Adipose tissue (tissue), 3 donors: ENCODE data around the gene GNAI2. TPM values are rescaled to one million over a fixed set of nuclear protein-coding genes. Genes with fewer than 3 reads are reported as not detected.
"Not testable (repeated sequence)": the region's sequence is repeated elsewhere in the genome, so short reads cannot be mapped to it uniquely, and the experiment has no call there.

Experiments used
- H3K27ac ChIP-seq: one replicate; pipeline ENCODE4 v1.5.1; 2013; ENCODE audit warnings: low read depth, low read length
- WGBS, 3 donors: extraction: QIAGEN DNeasy Blood & Tissue Kit; methylation state at CpG; one replicate each; pipeline ENCODE4 v1.1.7; 2013; 5-methylcytosine and 5-hydroxymethylcytosine counted together
- polyA plus RNA-seq, 3 donors: library from polyadenylated mRNA; stranded (reverse); fragments of 200-250 nt; gene quantifications; one replicate each; pipeline ENCODE4 v1.2.3, GENCODE V29; 2013
- donor health status: healthy with polysubstance abuse.
- donor health status: Bipolar disorder and iron deficiency.
- donor health status: healthy.

GNAI2 gene
- polyA plus RNA-seq, 3 donors, result 53.4 to 242 (median 211) TPM

- 39 to 51% (median 48%) methylated on average over 3 of the region's 3 CpGs for WGBS, 3 donors
- no peak overlapping the region for H3K27ac ChIP-seq
Observed at GRCh38 chr3:50268276-50268675, 32.3 kb downstream of the GNAI2 start.

- no peak within 1 kb of the TSS for H3K27ac ChIP-seq
- WGBS, 3 donors, result 22 to 60% (median 47%) methylated on average over 20 to 21 of the region's 21 CpGs
Observed at GRCh38 chr3:50268703-50269451, 32.9 kb downstream of the GNAI2 start, which contains the start of gene SEMA3B. Gene SEMA3B, plus strand, starts transcription at chr3:50269147. Its CDS starts 94 bp downstream, at chr3:50269241.

DNA sequence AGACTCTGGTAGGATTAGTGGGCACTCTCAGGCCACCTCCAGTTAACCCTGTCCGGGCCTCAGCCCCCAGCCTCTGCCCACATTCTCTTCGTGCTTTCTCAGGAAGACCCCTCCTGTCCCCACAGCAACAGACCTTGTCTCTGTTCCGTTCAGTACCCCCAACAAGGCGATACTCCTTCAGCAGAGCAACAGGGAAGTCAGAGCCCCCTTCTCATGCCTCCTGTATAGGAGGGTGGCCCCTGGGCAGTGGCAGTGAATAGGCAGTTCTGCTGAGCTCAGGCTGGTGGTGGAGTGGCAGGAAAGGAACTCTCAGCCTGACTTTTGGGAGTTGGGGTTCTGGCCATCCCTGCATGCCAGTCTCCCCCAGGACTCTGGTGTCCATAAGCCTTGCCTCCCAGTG, 33.5 kb downstream of the GNAI2 start:
- WGBS, 3 donors, result 25 to 72% (median 49%) methylated on average over 3 to 4 of the region's 4 CpGs
- no peak overlapping the region for H3K27ac ChIP-seq

DNA sequence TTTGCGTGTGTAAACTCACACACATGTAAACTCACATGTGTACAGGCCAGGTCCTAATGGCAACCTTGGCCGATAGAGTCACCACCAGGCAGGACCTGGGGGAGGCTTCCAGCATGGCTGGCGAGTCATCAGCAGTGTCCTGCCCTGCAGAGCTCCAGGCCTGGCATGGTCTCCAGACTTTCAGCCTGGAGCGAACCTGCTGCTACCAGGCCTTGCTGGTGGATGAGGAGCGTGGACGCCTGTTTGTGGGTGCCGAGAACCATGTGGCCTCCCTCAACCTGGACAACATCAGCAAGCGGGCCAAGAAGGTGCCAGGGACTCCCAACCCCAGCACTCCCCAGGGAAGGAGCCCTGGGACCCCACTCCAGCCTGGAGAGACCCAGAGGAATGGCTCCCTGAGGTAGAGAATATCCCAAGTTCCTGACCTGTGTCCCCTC, 34.0 kb downstream of the GNAI2 start:
- H3K27ac ChIP-seq, result no peak overlapping the region
- WGBS, 3 donors, result 55 to 77% (median 71%) methylated on average over 8 of the region's 8 CpGs

GRCh38 chr3:50270422-50271224, 34.6 kb downstream of the GNAI2 start:
- no peak overlapping the region for H3K27ac ChIP-seq
- WGBS, 3 donors, result 65 to 74% (median 73%) methylated on average over 19 of the region's 19 CpGs

- no peak overlapping the region for H3K27ac ChIP-seq
- 46 to 75% (median 73%) methylated on average over 10 of the region's 10 CpGs for WGBS, 3 donors
Observed at GRCh38 chr3:50271314-50271936, 35.4 kb downstream of the GNAI2 start.

DNA sequence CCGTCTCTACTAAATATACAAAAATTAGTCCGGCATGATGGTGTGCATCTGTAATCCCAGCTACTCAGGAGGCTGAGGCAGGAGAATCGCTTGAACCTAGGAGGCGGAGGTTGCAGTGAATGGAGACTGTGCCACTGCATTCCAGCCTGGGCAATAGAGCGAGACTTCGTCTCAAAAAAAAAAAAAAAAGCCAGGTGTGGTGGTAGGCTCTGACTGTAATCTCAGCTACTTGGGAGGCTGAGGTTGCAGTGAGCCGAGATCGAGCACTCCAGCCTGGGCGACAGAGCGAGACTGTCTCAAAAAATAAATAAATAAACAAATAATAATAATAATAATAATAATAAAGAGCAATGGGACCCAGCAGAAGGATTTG, 36.5 kb downstream of the GNAI2 start:
- WGBS, 3 donors, result 62 to 75% (median 68%) methylated on average over 10 of the region's 10 CpGs
- H3K27ac ChIP-seq, result not testable (repeated sequence)

DNA sequence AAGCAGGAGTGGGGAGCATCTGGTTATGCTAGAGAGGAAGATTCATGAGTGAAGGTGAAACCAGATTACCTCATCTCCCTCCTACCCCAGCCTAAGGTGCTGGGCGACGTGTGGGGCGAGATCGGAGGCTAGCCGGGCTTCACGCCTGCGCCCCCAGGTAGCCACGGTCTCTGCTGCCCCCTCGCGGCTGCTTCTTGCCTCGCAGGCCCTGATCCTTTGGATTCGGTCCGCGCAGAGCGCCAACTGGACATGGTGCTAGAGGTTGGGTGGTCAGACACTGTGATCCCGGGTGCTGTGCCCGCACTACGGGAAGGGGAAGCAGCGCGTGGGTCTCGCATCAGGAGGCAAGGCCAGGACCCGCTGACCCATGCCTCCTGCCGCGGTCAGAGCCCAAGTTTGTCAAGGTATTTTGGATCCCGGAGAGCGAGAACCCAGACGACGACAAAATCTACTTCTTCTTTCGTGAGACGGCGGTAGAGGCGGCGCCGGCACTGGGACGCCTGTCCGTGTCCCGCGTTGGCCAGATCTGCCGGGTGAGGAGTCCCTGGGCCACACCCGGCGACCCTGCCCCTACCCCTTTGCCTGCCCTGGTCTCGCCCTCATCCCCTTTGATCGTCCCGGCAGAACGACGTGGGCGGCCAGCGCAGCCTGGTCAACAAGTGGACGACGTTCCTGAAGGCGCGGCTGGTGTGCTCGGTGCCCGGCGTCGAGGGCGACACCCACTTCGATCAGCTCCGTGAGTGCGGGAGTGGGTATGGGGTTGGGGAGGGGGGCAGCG, 37.1 kb downstream of the GNAI2 start:
- WGBS, 3 donors, result 7 to 16% (median 9%) methylated on average over 60 to 61 of the region's 61 CpGs
- no peak overlapping the region for H3K27ac ChIP-seq

DNA sequence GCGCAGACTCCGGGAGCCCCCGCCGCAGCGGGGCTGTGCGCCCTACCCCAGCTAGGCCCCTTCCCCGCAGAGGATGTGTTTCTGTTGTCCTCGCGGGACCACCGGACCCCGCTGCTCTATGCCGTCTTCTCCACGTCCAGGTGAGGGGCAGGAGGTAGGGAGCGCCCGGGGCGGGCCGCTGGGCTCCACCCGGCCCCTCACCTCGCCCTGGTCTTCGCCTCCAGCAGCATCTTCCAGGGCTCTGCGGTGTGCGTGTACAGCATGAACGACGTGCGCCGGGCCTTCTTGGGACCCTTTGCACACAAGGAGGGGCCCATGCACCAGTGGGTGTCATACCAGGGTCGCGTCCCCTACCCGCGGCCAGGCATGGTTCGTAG, 37.7 kb downstream of the GNAI2 start:
- 48 to 67% (median 58%) methylated on average over 29 to 31 of the region's 31 CpGs for WGBS, 3 donors
- H3K27ac ChIP-seq, result no peak overlapping the region

- no peak overlapping the region for H3K27ac ChIP-seq
- WGBS, 3 donors, result 29 to 49% (median 32%) methylated on average over 26 of the region's 26 CpGs
Observed at GRCh38 chr3:50274371-50275104, 38.5 kb downstream of the GNAI2 start.

- WGBS, 3 donors, result 33 to 73% (median 42%) methylated on average over 62 to 65 of the region's 65 CpGs
Observed at GRCh38 chr3:50275141-50275995, 39.4 kb downstream of the GNAI2 start.

GRCh38 chr3:50275996-50276761, 40.2 kb downstream of the GNAI2 start:
- 41 to 72% (median 49%) methylated on average over 74 to 79 of the region's 79 CpGs for WGBS, 3 donors
- no peak overlapping the region for H3K27ac ChIP-seq

More at GRCh38 chr3:50275141-50275995, 39.4 kb downstream of the GNAI2 start:
- H3K27ac ChIP-seq, result no peak overlapping the region

GRCh38 chr3:50276762-50277101, 40.7 kb downstream of the GNAI2 start:
- 82 to 85% (median 84%) methylated on average over 17 of the region's 17 CpGs for WGBS, 3 donors
- H3K27ac ChIP-seq, result no peak overlapping the region

- H3K27ac ChIP-seq, result no peak overlapping the region
- WGBS, 3 donors, result 75 to 93% (median 81%) methylated on average over 4 of the region's 4 CpGs
Observed at GRCh38 chr3:50278123-50278879, 42.3 kb downstream of the GNAI2 start.

- H3K27ac ChIP-seq, result no peak within 1 kb of the TSS
- WGBS, 3 donors, result 49 to 63% (median 53%) methylated on average over 2 of the region's 2 CpGs
Observed at GRCh38 chr3:50278880-50279224, 42.8 kb downstream of the GNAI2 start, which contains the start of gene LSMEM2. Gene LSMEM2, plus strand, starts transcription at chr3:50279087. Its CDS starts 27 bp downstream, at chr3:50279114.
